G401.6 (cell line): ENCODE measurements around the gene IPO13.

Experiments used
- FAIRE-seq: peaks from 2 replicates; lab custom pipeline; 2012; peaks lifted over from hg19 to GRCh38; lab: Jason Lieb, UNC

IPO13 gene

DNA sequence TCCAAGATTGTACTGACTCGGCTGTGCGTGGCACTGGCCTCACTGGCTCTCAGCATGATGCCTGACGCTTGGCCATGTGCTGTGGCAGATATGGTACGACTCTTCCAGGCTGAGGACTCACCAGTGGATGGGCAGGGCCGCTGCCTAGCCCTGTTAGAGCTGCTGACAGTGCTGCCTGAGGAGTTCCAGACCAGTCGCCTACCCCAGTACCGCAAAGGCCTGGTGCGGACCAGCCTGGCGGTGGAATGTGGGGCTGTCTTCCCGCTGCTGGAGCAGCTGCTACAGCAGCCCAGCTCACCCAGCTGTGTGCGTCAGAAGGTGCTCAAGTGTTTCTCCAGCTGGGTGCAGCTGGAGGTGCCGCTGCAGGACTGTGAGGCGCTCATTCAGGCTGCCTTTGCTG lies 2.9 kb downstream of the IPO13 start:
- FAIRE-seq, result no peak

DNA sequence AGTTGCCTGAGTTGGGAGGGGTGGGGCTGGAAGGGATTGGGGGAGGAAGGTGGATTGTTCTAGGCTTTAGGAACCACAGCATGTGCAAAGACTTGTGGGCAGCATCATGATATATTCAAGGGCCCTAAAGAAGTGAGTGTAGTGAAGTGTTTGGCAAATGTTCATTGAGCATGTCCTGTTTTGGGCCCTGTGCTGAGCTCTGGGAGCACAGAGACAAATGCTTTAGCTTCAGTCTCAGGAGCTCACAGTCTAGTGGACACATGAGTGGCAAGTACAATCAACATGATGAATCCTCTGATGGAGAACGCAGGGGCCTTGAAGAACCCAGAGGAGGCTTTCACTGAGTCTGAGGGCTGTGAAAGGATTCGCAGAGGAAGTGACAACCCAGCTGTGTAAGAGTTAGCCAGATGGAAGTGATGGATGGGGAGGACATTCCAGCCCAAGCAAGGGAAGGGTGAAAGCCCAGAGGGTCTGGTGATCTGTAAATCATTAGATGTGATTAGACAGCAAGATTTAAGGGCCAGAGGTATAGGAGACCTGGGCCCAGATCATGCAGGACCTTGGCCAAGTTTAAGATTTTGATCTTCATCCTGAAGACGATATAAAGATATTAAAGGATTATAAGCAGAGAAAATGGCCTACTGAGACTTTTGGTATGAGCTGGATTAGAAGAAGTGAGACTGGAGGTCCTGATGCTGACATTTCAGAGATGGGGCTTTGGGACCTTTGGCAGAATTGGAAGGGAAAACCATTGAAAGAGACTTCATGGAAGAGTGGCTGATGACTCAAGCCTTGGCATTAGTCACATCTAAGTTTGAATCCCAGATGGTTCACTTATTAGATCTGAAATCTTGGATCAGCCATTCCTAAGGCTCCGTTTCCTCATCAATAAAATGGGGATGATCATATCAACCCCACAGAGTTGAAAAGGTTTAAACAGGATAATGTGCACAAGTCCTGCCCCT lies 4.6 kb downstream of the IPO13 start:
- no peak for FAIRE-seq

DNA sequence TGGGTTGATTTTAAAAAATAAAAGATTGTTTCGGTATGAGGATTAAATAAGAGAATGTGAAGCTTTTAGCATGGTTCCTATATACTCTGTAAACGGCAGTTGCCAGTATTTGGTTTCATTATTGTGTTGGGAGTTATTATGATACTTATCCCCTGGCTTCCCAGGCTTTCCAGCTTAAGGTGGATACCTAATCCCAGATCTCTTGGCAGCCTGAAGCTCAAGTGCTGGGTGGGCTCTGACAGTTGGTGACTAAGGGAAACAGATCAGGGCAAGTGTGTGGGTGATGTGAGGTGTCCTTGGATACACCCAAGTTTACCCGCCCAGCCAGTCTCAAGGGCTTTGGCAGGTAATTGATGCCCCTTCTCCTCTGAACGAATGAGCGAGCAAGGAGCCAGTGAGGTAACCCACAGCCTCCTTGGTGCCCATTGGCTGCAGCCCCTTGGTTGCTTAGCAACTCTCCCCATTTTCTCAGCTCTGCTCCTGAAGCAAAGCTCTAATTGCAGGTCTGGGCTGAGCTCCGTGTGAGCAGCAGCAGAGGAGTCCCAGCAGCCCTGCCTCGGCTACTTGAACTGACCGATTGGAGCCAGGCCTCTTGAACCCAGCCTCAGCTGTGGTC lies 6.1 kb downstream of the IPO13 start:
- no peak for FAIRE-seq

DNA sequence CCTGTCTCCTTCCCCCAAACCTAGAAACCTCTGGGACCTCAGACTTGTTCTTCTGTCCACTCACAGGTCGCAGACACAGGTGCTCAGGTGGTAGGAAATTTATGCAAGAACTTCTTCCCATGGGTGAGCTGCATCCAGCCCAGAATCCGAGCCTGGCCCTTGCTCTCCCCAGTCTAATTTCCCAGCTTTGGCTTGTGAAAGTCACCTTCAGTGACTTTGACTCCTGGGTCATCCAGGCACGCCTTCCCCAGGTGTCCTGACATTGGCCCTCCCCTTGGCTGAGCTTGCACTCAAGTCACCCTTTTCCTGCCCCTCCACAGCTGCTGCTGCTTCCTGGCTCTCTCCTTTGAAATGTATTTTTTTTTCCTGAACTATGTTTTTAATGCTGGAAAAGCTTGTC lies 6.6 kb downstream of the IPO13 start:
- FAIRE-seq, result no peak

DNA sequence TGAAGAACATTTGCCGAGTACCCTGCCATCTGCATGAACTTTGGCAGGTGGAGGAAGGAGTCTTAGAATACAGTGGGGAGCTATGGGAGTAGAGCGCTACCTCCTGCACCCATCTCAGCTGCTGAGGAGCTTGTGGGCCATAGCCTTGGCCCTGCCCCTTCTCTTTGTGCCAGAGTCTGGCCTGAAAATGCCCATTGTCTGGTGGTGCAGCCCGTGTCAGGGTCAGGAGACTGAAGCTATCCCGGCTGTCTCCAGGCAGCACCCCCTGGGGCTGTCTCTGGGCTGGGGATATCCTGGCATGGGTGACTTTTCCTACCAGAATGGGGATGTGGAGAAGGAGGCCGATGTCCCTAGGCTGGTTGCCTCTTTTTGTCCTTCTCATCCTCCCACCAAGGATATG lies 7.3 kb downstream of the IPO13 start:
- FAIRE-seq, result no peak

DNA sequence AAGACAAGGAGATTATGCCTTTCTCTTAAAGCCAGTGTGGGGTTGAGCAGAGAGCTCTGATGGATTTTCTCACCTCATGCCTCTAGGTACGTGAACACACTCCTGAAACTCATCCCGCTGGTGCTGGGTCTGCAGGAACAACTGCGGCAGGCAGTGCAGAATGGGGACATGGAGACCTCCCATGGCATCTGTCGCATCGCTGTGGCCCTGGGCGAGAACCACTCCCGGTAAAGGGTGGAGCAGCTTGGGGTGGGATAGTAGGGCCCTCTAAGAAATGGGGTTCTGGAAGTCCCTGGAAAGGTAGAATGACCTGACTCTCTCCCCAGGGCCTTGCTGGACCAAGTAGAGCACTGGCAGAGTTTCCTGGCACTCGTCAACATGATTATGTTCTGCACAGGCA lies 9.5 kb downstream of the IPO13 start:
- no peak for FAIRE-seq

DNA sequence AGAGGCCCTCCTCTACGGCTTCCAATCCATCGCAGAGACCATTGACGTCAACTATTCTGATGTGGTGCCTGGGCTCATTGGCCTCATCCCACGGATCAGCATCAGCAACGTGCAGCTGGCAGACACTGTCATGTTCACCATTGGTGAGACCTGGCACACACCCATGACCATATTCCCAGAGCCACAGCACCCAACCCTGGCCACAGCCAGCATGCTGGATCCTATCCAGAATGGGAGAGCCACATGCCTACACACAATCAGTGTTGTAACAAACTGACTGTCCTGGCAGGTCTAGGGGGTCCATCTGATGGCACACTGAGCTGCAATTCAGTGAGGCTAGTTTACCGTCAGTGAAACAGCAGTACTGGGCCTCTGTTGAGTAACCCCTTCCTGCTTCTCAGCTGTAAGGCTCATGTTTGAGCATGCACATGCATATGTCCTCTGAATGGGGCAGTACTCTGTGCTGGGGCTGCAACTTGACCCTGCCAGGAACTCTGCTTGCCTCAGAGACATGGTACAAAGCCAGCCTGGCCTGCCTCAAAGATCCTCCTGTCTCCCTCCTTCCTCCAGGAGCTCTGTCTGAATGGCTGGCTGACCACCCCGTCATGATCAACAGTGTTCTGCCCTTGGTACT lies 10.8 kb downstream of the IPO13 start:
- FAIRE-seq, result no peak

DNA sequence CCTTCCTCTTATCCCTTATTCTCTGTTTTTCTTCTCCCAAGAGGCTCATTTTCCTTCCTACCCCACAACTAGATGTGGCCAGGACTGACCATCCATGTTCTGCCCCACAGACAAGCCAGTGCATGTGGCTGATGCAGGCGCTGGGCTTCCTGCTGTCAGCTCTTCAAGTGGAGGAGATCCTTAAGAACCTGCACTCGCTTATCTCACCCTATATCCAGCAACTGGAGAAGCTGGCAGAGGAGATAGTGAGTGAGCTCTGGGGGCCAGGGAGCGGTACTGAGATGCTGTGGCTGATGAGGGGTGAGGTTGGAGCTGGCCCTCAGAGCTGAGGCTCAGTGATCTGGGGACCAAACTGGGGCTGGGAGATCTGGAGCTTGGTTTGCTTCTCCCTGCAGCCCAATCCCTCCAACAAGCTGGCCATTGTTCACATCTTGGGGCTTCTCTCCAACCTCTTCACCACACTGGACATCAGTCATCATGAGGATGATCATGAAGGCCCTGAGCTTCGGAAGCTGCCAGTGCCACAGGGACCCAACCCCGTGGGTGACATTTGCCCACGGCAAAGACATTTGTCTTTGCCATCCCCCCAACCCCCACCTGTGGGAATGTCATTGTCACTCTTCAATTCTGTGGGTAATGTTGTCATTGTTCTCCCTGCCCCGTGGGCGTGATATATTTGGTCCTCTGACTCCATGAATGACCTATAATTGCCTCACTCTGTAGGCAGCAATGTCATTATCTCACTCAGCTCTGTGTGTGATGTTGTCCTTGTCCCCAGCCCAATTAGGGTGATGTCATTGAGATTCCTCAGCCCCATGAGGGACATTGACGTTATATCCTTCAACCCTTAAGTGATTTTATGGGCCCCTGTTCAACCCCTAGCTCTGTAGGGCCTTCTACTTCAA lies 11.9 kb downstream of the IPO13 start:
- FAIRE-seq, result no peak

DNA sequence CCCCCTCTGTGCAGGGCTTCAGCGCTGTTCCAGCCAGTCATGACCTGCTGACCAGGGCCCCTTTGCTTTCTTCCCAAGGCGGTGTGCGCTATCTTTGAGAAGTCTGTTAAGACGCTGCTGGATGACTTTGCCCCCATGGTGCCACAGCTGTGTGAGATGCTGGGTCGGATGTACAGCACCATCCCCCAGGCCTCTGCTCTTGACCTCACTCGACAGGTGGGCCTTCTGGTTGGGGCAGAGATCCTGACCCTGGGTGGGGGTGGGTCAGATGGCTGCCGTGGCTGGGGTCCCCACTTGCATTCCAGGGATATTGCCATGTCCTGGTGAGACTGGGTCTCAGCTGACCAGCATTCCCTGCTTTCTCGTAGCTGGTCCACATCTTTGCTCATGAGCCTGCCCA lies 14.0 kb downstream of the IPO13 start:
- FAIRE-seq, result no peak

DNA sequence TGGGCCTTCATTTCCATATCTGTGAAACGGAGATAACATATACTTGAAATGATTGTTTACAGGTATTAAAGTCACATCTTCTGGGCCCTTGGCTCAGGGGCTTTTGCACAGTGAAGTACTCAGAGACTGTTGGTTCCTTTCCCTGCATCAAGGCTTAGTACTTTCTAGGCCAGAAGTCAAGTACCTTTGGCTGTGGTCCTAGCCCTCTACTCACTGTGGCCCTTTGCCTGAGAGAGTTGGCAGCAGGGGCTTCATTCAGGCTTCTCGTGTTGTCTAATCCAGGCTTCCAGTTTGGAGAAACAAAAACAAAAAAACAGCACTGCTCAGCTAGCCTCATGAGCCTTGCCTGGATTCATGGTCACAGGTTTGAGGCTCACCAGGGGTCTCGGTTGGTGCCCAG lies 14.9 kb downstream of the IPO13 start:
- no peak for FAIRE-seq

DNA sequence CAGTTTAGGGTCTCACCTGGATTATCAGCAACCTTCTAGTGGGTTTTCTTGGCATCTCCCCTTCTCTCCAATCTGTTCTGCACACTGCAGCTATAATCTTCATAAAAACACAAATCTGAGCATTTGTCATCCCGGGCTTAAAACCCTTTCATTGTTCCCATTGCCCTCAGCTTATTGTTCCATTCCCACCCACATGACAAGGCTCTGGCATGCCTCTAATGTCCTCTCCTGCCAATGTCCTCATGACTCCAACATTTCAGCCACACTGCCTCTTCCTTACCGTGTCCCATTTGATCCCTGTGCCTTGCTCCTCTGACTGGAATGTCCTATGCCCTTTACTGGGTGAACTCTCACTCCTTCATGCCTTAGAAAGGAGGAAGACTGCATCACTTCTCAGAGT lies 15.6 kb downstream of the IPO13 start:
- FAIRE-seq, result no peak

DNA sequence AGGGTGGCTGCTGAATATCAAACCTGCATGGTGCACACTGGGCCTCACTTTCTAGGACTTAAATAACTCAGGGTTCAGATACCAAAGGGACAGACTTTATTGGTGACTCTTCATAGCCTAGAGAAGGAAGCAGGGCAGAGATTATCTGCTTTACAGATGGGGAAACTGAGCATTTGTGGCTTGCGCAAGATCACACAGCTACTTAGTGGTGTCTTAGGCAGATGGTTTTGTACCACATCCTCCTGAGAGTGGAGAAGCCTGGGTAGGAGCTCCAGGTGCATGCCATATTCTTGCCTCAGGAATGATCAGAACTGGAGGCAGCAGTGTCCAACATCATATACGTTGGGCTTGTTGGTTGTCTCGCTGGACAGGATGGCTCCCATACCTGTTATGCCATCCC lies 16.3 kb downstream of the IPO13 start:
- FAIRE-seq, result no peak

DNA sequence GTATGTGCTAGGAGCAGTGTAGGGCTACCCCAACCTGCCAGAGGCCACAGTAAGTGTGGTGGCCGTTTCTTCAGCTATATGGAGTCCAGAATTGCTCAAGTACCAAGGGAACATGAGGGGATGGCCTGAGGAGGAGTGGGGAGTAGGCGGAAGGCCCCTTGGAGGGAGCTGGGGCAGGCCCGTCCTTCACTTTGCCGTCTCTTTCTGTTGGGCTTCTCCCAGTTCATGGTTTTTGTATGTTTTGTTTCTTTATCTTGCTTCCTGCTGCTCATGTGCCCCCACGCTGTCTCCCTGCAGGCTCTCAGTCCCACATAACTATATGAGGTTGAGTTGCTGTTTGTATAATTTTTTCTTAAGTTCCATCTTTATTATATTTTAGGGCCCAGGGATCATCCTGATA lies 17.1 kb downstream of the IPO13 start:
- no peak for FAIRE-seq

DNA sequence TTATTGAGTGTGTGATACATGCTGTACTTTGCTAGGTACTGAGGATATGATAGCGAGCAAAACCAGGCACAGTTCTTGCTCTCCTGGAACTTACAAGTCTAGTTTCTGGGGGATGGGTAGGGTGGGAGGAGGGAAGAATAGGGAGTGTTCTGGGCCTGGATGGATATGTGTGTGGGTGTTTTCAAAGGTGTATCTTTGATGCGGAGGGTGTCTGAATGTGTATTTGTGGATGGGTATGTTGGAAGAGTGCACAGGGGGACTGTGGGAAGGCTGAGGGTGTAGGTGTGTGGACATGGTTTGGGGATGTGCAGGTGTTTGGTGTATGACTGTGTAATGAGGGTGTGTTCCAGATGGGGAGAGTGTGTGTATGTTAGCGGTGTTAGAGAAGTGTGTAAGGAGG lies 18.6 kb downstream of the IPO13 start:
- FAIRE-seq, result no peak

DNA sequence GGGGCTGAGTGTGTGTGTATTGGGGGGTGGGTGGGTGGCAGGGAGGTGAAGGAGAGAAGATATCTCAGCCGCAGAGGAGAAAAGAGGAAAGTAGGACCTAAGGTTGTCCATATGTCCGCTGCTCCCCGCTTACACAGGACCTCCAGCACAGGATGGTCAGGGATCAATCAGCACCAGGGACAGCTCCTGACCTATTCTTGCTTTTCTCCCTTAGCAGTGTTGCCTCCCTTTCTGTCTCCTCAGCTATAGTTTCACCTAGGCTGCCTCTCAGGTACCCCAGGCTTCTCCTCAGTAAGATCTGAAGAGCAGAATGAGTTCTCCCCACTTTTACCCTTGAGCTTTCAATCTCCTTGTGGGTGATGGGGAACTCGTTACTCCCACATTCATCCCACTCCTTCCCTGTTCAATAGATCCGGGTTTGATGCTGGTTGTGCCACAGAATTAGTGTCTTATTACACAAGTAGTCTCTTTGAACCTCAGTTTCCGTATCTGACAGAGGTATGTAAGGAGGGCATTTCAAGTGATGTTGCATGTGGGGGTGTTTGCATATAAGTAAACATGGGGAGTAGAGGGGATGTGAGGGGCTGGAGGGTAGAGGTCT lies 21.7 kb downstream of the IPO13 start:
- FAIRE-seq, result no peak

DNA sequence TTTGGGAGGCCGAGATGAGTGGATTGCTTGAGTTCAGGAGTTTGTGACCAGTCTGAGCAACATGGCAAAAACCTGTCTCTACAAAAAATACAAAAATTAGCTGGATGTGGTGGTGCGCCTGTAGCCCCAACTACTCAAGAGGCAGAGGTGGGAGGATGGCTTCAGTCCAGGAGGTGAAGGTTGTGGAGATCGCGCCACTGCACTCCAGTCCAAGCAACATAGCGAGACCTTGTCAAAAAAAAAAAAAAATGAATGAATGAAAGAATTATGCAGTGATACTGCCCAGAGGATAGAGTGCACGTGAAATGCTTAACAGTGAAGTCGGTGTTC lies 22.6 kb downstream of the IPO13 start:
- no peak for FAIRE-seq

DNA sequence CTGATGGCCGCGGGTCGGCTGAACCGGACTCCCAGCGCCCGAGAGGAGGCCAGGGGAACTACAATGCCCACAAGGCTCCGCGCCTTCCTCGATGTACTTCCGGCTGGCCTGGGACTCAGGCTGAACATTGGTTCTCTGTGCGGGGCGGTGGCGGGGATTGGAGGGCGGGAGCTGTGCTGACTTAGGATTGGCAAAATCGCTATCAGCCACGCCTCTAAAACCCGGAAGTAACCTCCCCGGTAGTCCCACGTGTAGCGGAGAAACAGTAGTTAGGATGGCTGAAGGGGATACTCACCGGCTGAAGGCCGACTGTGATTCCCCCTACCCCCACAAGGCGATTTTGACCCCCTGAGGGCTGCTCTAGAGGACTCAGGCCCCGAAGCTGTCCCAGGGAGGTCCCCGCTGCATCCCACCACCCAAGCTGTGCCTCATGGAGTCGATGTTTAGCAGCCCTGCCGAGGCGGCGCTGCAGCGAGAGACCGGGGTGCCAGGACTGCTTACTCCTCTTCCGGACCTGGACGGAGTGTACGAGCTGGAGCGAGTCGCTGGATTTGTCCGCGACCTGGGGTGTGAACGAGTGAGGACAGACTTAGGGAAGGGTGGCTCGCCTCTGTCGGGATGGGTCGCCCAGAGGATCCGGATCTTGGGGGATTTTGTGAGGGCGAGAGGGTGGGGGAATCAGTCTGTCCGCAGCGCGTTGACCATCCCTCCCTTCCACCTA lies 23.2 kb downstream of the IPO13 start, which contains the start of gene DPH2:
DPH2 (plus strand) TSS at position 265 of the 721 bp plus-strand sequence; CDS start at position 431, 166 bp downstream.
- peak; percentile 97 for FAIRE-seq

DNA sequence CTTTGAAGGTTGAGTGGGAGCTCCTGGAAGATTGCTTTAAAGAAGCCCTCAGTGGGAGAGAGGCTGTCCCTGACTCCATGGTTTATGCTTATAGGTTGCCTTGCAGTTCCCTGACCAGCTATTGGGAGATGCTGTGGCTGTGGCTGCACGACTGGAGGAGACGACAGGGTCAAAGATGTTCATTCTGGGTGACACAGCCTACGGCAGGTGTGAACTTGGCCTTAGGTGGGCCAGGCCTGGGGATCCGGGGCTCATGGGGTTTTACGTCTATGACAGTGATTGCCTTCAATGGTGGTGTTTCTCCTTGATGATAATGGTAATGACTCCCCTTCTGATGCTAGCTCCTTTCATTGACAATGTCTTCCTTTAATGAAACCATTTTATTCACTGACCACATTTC lies 23.8 kb downstream of the IPO13 start:
- FAIRE-seq, result no peak

DNA sequence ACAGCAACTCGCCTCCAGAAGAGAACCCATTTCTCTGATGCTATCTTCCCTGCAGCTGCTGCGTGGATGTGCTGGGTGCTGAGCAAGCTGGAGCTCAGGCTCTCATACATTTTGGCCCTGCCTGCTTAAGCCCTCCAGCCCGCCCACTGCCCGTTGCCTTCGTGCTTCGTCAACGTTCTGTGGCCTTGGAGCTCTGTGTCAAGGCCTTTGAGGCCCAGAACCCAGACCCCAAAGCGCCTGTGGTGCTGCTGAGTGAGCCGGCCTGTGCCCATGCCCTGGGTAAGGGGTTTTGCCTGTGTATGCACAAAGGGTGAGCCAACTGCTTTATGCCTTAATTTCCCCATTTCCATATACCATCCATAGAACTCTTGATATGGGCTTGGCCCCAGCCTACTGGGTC lies 24.2 kb downstream of the IPO13 start:
- no peak for FAIRE-seq

DNA sequence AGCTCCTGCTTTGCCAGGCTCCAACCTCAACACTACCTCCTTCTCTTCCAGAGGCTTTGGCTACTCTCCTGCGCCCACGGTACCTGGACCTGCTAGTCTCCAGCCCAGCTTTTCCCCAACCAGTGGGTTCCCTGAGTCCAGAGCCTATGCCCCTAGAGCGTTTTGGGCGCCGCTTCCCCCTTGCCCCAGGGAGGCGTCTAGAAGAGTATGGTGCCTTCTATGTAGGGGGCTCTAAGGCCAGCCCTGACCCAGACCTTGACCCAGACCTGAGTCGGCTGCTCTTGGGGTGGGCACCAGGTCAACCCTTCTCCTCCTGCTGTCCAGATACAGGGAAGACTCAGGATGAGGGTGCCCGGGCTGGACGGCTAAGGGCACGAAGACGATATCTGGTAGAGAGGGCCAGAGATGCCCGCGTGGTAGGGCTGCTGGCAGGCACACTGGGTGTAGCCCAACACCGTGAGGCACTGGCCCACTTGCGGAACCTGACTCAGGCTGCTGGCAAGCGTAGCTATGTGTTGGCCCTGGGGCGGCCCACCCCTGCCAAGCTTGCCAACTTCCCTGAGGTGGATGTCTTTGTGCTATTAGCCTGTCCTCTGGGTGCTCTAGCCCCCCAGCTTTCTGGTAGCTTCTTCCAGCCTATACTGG lies 24.7 kb downstream of the IPO13 start:
- FAIRE-seq, result no peak

DNA sequence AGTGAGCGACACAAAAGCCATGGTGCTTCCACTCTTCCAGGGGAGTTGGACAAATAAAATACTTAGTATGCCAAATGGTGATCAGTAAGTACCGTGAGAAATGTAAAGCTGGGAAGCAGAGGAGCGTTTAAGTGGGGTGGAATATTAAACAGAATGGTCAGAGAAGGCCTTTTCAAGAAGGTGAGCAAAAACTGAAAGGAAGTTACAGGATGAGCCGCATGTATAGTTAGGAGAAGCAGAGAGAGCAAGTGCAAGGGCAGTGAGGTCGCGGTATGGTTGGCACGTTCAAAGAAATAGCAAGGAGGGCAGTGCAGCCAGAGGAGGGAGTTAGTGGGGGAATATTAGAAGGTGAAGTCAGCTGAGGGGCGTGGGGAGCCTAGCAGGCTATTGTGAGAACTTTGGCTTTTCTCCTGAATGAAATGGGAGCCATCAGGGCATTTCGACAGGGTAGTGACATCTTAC lies 27.3 kb downstream of the IPO13 start:
- FAIRE-seq, result no peak
